ENCODE results near the gene MYBPH.

MYBPH gene

DNA sequence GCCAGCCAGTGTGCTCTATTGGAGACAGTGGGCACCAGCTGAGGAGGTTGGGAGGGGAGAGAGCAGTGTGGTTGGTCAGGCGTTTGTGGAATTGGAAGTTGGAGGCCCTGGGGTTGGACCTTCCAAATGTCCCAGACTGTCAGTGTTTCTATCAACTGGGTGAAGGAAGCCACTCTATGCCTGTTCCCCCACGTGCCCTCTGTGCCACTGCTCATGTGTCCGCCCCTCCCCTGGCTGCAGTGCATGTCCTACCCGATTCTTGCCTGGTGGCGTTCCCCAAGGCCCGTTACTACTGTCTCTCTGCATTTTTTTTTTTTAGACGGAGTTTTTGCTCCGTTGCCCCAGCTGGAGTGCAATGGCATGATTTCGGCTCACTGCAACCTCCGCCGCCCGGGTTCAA, 27.0 kb downstream of the MYBPH start:
- DNase-seq (ENCODE audit: low spot score) = no peak

DNA sequence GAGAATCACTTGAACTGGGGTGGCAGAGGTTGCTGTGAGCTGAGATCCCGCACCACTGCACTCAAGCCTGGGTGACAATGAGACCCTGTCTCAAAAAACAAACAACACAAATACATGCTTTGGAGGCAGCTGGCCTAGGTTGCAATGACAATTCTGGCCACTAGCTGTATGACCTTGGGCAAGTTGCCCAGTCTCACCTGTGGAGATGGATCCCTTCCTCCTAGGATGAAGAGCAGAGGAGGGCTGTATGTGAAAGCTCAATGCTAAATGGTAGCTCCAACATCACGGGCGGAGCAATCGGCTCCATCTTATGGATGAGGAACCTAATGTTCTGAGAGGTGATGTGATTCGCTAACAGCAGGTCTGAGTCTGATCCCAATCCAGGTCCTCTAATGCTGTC, 27.5 kb downstream of the MYBPH start:
- no peak for DNase-seq (ENCODE audit: low spot score)

GRCh38 chr1:203147376-203147775, 28.2 kb downstream of the MYBPH start:
- DNase-seq (ENCODE audit: low spot score) = no peak

DNA sequence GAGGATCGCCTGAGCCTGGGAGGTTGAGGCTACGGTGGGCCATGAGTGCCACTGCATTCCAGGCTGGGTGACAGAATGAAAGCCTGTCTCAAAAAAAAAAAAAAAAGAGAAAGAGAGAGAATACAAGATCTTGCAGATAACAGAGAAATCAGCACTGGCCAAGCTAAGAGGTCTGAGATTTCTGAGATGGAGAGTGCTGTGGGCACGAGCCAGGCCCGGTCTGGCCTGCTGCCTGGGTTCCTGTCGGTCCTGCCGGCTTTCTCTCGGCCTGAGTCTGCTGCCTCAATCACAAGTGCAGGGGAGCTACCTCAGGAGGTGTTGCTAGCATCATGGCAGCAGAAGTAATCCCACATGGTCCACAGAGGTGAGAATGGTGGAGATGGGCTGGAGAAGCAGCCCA, 29.1 kb downstream of the MYBPH start:
- DNase-seq (ENCODE audit: low spot score) = no peak

DNA sequence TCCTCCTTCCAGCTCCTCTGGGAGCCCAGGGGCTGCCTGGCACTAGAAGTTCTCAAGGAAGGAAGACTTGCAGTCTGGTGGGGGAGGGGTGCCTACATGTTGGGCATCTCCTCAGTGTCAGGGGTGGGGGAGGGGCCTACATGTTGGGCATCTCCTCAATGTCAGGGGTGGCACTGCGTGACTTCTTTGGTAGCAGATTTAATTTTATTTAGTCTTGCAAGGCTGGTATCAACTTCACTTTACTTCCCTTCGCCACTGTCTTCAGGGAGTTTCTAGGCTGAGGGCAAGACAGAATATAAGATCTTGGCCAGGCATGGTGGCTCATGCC, 29.6 kb downstream of the MYBPH start:
- DNase-seq (ENCODE audit: low spot score) = no peak

- DNase-seq (ENCODE audit: low spot score) = no peak
Observed at GRCh38 chr1:203145321-203146041, 30.1 kb downstream of the MYBPH start.

DNA sequence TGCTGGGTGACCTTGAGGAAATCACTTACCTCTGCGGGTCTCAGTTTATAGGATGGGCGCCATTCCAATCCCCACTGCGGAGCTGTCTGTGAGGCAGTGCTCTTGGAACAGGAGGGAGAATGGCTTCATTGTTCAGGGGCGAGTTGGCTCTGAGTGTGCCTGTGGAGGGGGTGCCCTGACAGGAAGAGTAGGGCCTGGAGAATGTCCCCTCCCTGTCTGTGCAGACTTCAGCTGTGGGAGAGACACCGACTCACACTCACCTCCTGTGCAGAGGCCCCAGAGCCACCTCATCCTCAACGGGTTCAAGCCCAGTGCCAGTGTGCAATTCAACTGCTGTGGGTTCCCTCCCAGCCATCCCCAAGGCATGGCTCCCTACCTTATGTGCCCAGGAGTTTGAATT, 31.0 kb downstream of the MYBPH start:
- no peak for DNase-seq (ENCODE audit: low spot score)

GRCh38 chr1:203143641-203144040, 32.0 kb downstream of the MYBPH start:
- no peak for DNase-seq (ENCODE audit: low spot score)

- DNase-seq (ENCODE audit: low spot score) = no peak
Observed at GRCh38 chr1:203142684-203143408, 32.8 kb downstream of the MYBPH start.

DNA sequence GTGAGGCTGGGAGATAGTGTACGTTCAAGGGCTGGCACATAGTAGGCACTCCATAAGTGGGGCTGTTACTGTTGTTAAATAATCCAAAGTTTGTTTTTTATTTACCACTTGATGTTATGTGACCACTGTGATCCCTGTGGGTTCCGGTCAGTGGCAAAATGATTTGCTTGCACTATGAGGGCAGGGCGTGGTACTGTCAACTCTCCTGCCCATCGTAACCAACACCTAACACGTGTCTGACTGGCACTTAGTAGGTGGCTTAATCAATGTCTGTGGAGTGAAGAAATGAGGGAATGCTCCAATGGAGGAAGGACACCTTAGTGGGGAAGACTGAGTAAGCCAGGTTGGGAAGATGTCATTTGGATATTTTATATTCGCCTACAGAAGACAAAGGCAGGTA, 33.5 kb downstream of the MYBPH start:
- DNase-seq (ENCODE audit: low spot score) = no peak

GRCh38 chr1:203140743-203141520, 34.7 kb downstream of the MYBPH start:
- no peak for DNase-seq (ENCODE audit: low spot score)

DNA sequence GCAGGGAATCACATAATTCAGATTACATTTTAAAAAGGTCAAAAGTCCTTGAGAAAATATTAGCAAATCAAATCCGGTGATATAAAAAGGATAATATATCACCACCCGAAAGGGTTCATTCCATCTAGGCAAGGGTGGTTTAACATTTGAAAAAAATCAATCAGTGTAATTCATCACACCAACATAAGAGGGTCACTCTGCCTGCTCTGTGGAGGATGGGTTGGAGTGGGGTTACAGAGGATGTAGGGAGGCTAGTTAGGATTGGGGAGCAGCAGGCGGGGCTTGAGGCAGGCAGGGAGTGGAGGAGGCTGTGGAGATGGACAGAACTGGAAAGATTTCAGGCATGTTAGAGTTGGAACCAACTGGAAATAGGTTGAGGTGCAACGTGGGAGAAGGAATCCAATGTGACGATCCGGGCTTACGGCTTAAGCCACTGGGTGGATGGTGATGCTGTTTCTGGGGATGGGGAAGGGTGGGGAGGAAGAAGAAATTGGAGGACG, 35.6 kb downstream of the MYBPH start:
- DNase-seq (ENCODE audit: low spot score) = no peak

- no peak for DNase-seq (ENCODE audit: low spot score)
Observed at GRCh38 chr1:203138066-203138465, 37.6 kb downstream of the MYBPH start.

DNA sequence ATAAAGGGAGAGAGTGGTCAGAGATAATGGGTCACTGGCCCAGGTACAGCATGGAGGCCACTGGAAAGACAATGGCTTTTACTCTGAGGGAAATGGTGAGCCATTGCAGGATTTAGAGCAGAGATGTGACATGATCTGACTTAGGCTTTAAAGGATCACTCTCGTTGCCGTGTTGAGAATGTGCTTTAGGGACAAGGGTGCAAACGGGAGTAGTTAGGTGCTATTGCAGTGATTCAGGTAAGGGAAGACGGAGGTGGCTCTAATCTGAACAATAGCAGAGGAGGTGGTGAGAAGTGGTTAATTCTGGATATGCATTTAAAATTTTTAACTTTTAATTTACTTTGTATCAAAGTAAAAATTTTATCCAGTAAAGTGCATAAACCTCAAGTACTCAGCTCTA, 38.3 kb downstream of the MYBPH start:
- DNase-seq (ENCODE audit: low spot score) = no peak

DNA sequence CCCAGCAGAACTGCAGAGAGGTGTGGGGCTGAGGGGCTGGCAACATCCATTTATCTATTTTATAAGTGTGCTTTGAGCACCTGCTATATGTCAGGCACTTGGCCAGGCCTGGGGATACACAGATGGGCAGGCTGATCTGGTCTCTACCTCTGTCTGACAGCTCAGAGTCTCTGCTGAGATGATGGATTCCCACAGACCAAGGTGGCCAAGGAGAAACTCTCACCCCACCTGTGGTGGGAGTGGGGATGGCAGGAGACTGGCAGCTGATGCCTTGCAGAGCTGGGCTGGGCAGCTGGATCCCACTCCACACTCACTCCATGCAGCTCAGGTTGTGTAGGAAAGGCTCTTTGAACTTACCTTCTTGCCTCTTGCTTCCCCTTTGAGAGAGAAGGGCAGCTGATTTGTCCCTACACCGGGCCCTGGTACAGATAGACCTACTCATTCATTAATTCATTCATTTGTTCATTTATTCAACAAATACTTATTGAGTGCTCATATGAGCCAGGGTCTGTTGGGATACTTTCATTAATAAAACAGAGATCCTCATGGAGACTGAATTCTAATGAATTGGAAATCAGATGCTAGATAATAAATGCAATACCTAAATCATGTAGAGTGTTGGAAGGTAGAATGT, 39.1 kb downstream of the MYBPH start:
- DNase-seq (ENCODE audit: low spot score) = no peak

- no peak for DNase-seq (ENCODE audit: low spot score)
Observed at GRCh38 chr1:203135636-203136305, 39.9 kb downstream of the MYBPH start.

GRCh38 chr1:203133970-203134725, 41.5 kb downstream of the MYBPH start:
- no peak for DNase-seq (ENCODE audit: low spot score)

- DNase-seq (ENCODE audit: low spot score) = no peak
Observed at GRCh38 chr1:203131548-203132200, 44.0 kb downstream of the MYBPH start.

DNA sequence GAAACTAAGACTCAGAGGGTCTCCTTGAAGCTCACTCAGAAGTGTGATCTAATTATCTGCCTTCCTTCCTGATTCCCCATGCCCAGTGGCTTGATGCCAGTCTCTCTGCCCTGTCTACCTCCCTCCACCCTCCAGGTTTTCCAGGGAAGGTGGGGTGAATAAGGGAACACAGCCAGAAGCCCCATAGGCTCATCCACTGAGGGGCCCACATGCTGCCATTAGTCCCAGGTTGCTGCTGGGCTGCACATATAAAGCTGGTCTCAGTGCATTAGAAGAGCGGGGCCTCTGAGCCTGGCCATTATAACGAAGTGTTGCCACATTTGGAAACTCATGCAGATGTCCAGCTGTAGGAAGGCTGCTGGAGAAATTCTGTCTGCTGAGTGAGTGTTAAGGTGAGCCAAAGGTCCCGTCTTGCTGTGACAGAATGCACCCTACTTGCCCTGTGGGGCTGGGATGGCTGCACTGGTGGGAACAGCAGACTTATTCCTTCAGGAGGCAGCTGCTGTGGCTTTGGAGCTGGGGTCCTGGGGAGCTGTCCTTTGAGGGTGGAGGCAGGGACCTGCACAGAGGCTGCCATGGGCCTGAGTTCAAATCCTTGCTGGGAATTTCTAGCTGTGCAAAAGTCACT, 45.2 kb downstream of the MYBPH start:
- no peak for DNase-seq (ENCODE audit: low spot score)
